CD4-positive, alpha-beta memory T cell (primary cell): Measurements from ENCODE around the gene TTC27. TPM values are rescaled to one million over a fixed set of nuclear protein-coding genes. Genes with fewer than 3 reads are reported as not detected.
A peak's percentile ranks its signal among the peaks of the same experiment; 100 is the strongest.

Experiments used
- CTCF ChIA-PET: fragments of 350-600 bp; sonication (Branson Sonifier 250); formaldehyde crosslinking; loops from one replicate; lab custom pipeline; 2021; ENCODE audit warnings: inconsistent platforms; ENCODE audit not compliant: partially characterized antibody; lab: Charles Lee
- POLR2A ChIA-PET: fragments of 350-600 bp; sonication (Branson Sonifier 250); formaldehyde crosslinking; loops from one replicate; lab custom pipeline; 2021; ENCODE audit not compliant: partially characterized antibody; lab: Charles Lee
- DNase-seq, 5 donors: peaks; one replicate each; pipeline versions ENCODE4 v3.0.0 to v3.0.0-alpha.2; 2020 to 2022; ENCODE audit warnings: mixed read lengths in 1 of 5
- H3K27ac ChIP-seq: one replicate; pipeline ENCODE4 v1.7.0; 2013; ENCODE audit warnings: low read depth, low read length
- H3K27me3 ChIP-seq: 2 replicates; pipeline ENCODE4 v1.7.0; 2013; ENCODE audit warnings: mild to moderate bottlenecking, low read length, moderate library complexity; ENCODE audit not compliant: insufficient read depth
- H3K36me3 ChIP-seq: 2 replicates; pipeline ENCODE4 v1.7.0; 2013; ENCODE audit warnings: mild to moderate bottlenecking, low read length, moderate library complexity; ENCODE audit not compliant: insufficient read depth
- H3K4me1 ChIP-seq: 2 replicates; pipeline ENCODE4 v1.7.0; 2013; ENCODE audit warnings: mild to moderate bottlenecking, low read length, moderate library complexity; ENCODE audit not compliant: insufficient read depth
- H3K4me3 ChIP-seq, 2 donors: one replicate each; pipeline ENCODE4 v1.7.0; 2013; ENCODE audit warnings: low read length in 2 of 2, mild to moderate bottlenecking in 1 of 2
- H3K9me3 ChIP-seq, 2 donors: one replicate each; pipeline ENCODE4 v1.7.0; 2013; ENCODE audit warnings: low read length in 2 of 2, control low read depth in 1 of 2; ENCODE audit not compliant: control insufficient read depth in 1 of 2
- H3K27ac Mint-ChIP-seq, 7 donors: one replicate each; pipeline ENCODE4 v1.8.0; 2020 to 2021; ENCODE audit warnings: mixed read lengths in 7 of 7, mild to moderate bottlenecking in 6 of 7, inconsistent platforms in 3 of 7, moderate library complexity in 3 of 7
- H3K27me3 Mint-ChIP-seq, 2 donors: one replicate each; pipeline ENCODE4 v1.8.0; 2020 to 2021; ENCODE audit warnings: mixed read lengths in 2 of 2
- H3K36me3 Mint-ChIP-seq, 2 donors: one replicate each; pipeline ENCODE4 v1.8.0; 2020 to 2021; ENCODE audit warnings: mixed read lengths in 2 of 2, inconsistent platforms in 1 of 2, mild to moderate bottlenecking in 1 of 2
- H3K4me1 Mint-ChIP-seq, 4 donors: one replicate each; pipeline ENCODE4 v1.8.0; 2020 to 2021; ENCODE audit warnings: mixed read lengths in 4 of 4, mild to moderate bottlenecking in 1 of 4
- H3K4me3 Mint-ChIP-seq, 8 donors: one replicate each; pipeline ENCODE4 v1.8.0; 2020 to 2021; ENCODE audit warnings: mixed read lengths in 8 of 8, mild to moderate bottlenecking in 7 of 8, moderate library complexity in 6 of 8, inconsistent platforms in 3 of 8
- H3K9me3 Mint-ChIP-seq, 8 donors: one replicate each; pipeline ENCODE4 v1.8.0; 2020 to 2021; ENCODE audit warnings: mixed read lengths in 8 of 8, mild to moderate bottlenecking in 5 of 8, inconsistent platforms in 3 of 8, moderate library complexity in 1 of 8
- intact Hi-C: fragments of 100-400 bp; cut with micrococcal nuclease; formaldehyde crosslinking; loops from one replicate; pipeline ENCODE4 v1.15.1; 2023
- polyA plus RNA-seq, 2 donors: library from polyadenylated mRNA; unstranded; fragments of 300-500 nt; fragmentation: Illumina TruSeq; gene quantifications; one replicate each; pipeline ENCODE4 v1.2.3, GENCODE V29; 2021
- total RNA-seq, 2 experiments: library from RNA; stranded (reverse); gene quantifications; one replicate each; pipeline ENCODE4 v1.2.3, GENCODE V29; 2021

TTC27 gene
- total and polyA plus RNA-seq, 4 experiments from 2014 or later: 20.9 to 27.5 (median 25.3) TPM

DNA sequence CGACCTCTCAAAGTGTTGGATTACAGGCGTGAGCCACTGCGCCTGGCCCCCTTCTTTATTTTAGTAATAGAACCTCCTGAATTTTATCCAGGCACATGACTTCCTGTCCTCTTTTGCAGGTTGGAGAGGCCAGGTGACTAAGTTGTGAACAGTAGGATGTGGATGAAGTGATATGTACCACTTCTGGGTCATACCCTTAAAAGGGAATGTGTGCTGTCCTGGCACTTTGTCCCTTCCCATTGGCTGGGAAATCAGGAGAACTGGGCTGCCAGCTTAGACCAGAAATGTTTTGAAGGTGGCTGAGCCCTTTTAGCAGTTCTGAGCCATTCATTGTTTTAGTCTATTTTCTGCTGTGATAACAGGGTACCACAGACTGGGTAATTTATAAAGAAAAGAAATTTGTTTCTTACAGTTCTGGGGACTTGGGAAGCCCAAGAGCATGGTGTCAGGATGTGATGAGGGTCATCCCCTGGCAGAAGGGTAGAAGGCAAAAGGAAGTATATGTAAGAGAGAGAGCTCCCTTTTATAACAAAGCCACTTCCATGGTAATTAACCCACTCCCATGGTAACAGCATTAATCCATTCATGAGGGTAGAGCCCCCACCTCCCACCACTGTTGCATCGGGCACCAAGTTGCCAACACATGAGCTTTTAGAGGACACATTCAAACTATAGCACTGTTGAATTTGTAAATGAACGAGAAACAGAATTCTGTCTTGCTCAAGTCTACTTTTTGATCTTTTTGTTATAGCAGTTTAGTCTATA lies 79.1 kb downstream of the TTC27 start:
- H3K4me1 Mint-ChIP-seq: peaks cover 0 to 8% (median 2%) of the 10 kb centered on the region in 4 donors
- no peaks in the 10 kb centered on the region for H3K36me3 ChIP-seq
- H3K9me3 Mint-ChIP-seq: no peaks in the 10 kb centered on the region
- H3K4me3 Mint-ChIP-seq: no peak overlapping the region
- no peaks in the 10 kb centered on the region for H3K27me3 Mint-ChIP-seq
- H3K27ac ChIP-seq: no peak overlapping the region
- H3K9me3 ChIP-seq: no peaks in the 10 kb centered on the region
- CTCF ChIA-PET: no interaction called here
- no peak overlapping the region for H3K4me3 ChIP-seq
- DNase-seq: no peak
- no peak overlapping the region for H3K27ac Mint-ChIP-seq
- peaks cover 42% of the 10 kb centered on the region in 2 donors for H3K36me3 Mint-ChIP-seq
- no peaks in the 10 kb centered on the region for H3K4me1 ChIP-seq
- intact Hi-C loops: no loop called here
- POLR2A ChIA-PET: no interaction called here
- H3K27me3 ChIP-seq: no peaks in the 10 kb centered on the region

DNA sequence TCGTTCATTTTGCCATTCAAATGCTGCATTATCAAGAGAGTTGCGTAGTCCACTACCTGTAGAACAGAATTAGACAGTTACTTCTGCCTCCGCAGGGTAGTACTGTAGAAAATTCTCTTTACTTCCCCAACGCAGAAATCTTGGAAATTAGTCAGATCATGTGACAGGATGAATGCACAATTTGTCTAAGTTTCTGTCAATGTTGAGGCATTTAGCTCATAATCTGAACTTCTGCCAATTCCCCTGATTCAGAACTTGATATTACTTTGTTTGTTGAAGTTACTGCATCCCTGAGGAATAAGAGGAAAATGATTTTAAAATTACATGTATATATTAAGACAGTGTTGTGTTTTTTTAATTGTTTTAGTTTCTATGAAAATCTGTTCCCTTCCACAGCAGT lies 83.4 kb downstream of the TTC27 start:
- Histone ChIP-seq H3K27ac (no peak overlapping the region), H3K9me3 (no peaks in the 10 kb centered on the region), H3K36me3 (no peaks in the 10 kb centered on the region), H3K4me3 (no peak overlapping the region), H3K4me1 (no peaks in the 10 kb centered on the region), H3K27me3 (no peaks in the 10 kb centered on the region)
- CTCF ChIA-PET: interaction anchor here (0.6 kb wide), 1 partner anchor 323 kb away, joined by 3 read pairs; no protein-coding TSS in a partner anchor
- H3K4me1 Mint-ChIP-seq: peaks cover 9 to 11% (median 10%) of the 10 kb centered on the region in 4 donors
- POLR2A ChIA-PET: no interaction called here
- H3K36me3 Mint-ChIP-seq: peaks cover 46% of the 10 kb centered on the region in 2 donors
- no peak overlapping the region for H3K4me3 Mint-ChIP-seq
- no peak for DNase-seq
- H3K9me3 Mint-ChIP-seq: peaks cover 0 to 4% (median under 1%) of the 10 kb centered on the region in 8 donors
- H3K27ac Mint-ChIP-seq: no peak overlapping the region
- H3K27me3 Mint-ChIP-seq: no peaks in the 10 kb centered on the region
- intact Hi-C loops: no loop called here

DNA sequence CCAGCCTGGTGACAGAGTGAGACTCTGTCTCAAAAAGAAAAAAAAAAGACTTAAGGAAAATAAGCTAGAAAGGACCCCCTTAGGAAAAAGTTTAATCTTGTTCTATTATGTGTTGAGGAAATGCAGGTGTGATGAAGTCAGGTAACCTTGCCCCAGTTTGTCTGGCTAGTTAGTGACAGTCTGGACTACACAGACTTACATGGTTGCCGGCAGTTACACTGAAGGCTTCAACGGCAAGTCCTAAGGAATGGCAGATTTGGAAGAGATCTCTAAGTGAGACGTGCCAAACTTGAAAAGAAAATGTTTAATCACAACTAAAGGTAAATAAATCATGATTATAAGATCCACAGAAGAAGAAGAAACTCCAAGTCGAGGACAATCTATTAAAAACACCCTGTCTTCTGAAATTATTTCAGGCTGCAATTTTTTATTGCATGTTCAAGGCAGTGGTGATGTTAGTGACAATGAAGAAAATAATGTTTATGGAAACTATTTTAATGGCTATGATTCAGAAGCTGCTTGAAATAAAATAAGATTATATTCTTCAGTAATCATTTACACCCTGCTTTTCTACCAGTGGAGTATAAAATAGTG lies 84.2 kb downstream of the TTC27 start:
- no peaks in the 10 kb centered on the region for H3K4me1 ChIP-seq
- no peaks in the 10 kb centered on the region for H3K36me3 ChIP-seq
- no peaks in the 10 kb centered on the region for H3K27me3 Mint-ChIP-seq
- no peaks in the 10 kb centered on the region for H3K9me3 ChIP-seq
- no peak overlapping the region for H3K27ac ChIP-seq
- peaks cover 9 to 11% (median 10%) of the 10 kb centered on the region in 4 donors for H3K4me1 Mint-ChIP-seq
- intact Hi-C loops: no loop called here
- CTCF ChIA-PET: interaction anchor here (0.6 kb wide), 1 partner anchor 322 kb away, joined by 3 read pairs; no protein-coding TSS in a partner anchor
- H3K9me3 Mint-ChIP-seq: peaks cover 0 to 4% (median under 1%) of the 10 kb centered on the region in 8 donors
- POLR2A ChIA-PET: no interaction called here
- H3K4me3 Mint-ChIP-seq: no peak overlapping the region
- H3K27me3 ChIP-seq: no peaks in the 10 kb centered on the region
- H3K27ac Mint-ChIP-seq: peak overlapping the region in 1 of 7 donors; percentile 19
- no peak overlapping the region for H3K4me3 ChIP-seq
- peaks cover 47 to 50% of the 10 kb centered on the region in 2 donors for H3K36me3 Mint-ChIP-seq
- DNase-seq: no peak

- no peak overlapping the region for H3K27ac ChIP-seq
- H3K9me3 Mint-ChIP-seq: peaks cover 0 to 4% (median under 1%) of the 10 kb centered on the region in 8 donors
- no peaks in the 10 kb centered on the region for H3K9me3 ChIP-seq
- DNase-seq: no peak
- H3K4me1 ChIP-seq: no peaks in the 10 kb centered on the region
- H3K36me3 ChIP-seq: no peaks in the 10 kb centered on the region
- no peak overlapping the region for H3K4me3 ChIP-seq
- ChIA-PET POLR2A (no interaction called here), CTCF (no interaction called here)
- H3K4me1 Mint-ChIP-seq: peaks cover 9 to 11% (median 10%) of the 10 kb centered on the region in 4 donors
- no peaks in the 10 kb centered on the region for H3K27me3 Mint-ChIP-seq
- intact Hi-C loops: no loop called here
- H3K27ac Mint-ChIP-seq: peak overlapping the region in 3 of 7 donors; percentile 30 to 74 (median 62)
- no peak overlapping the region for H3K4me3 Mint-ChIP-seq
- peaks cover 46 to 49% of the 10 kb centered on the region in 2 donors for H3K36me3 Mint-ChIP-seq
- H3K27me3 ChIP-seq: no peaks in the 10 kb centered on the region
These were observed 85.0 kb downstream of the TTC27 start for GRCh38 chr2:32712870-32713269.

GRCh38 chr2:32714521-32714920 lies 86.7 kb downstream of the TTC27 start:
- intact Hi-C loops: no loop called here
- DNase-seq: no peak
- no peaks in the 10 kb centered on the region for H3K36me3 ChIP-seq
- CTCF ChIA-PET: no interaction called here
- H3K27ac ChIP-seq: no peak overlapping the region
- no peaks in the 10 kb centered on the region for H3K4me1 ChIP-seq
- Mint-ChIP-seq H3K27me3 (no peaks in the 10 kb centered on the region), H3K4me3 (no peak overlapping the region), H3K36me3 (peaks cover 47 to 51% of the 10 kb centered on the region in 2 donors), H3K9me3 (peaks cover 0 to 4% (median under 1%) of the 10 kb centered on the region in 8 donors), H3K27ac (no peak overlapping the region), H3K4me1 (peaks cover 9 to 11% (median 9%) of the 10 kb centered on the region in 4 donors)
- no peaks in the 10 kb centered on the region for H3K27me3 ChIP-seq
- POLR2A ChIA-PET: no interaction called here
- no peak overlapping the region for H3K4me3 ChIP-seq
- H3K9me3 ChIP-seq: no peaks in the 10 kb centered on the region

GRCh38 chr2:32715391-32715841 lies 87.6 kb downstream of the TTC27 start:
- Histone ChIP-seq H3K27ac (no peak overlapping the region), H3K9me3 (no peaks in the 10 kb centered on the region), H3K27me3 (no peaks in the 10 kb centered on the region), H3K4me1 (no peaks in the 10 kb centered on the region), H3K4me3 (no peak overlapping the region), H3K36me3 (no peaks in the 10 kb centered on the region)
- Mint-ChIP-seq H3K36me3 (peaks cover 46 to 49% of the 10 kb centered on the region in 2 donors), H3K4me1 (peaks cover 9 to 11% (median 9%) of the 10 kb centered on the region in 4 donors), H3K27me3 (no peaks in the 10 kb centered on the region), H3K27ac (peak overlapping the region in 1 of 7 donors; percentile 5), H3K9me3 (peaks cover 0 to 4% (median under 1%) of the 10 kb centered on the region in 8 donors), H3K4me3 (peak overlapping the region in 1 of 8 donors; percentile 64)
- no peak for DNase-seq
- CTCF ChIA-PET: no interaction called here
- intact Hi-C loops: no loop called here
- POLR2A ChIA-PET: no interaction called here

- Mint-ChIP-seq H3K27ac (no peak overlapping the region), H3K4me3 (no peak overlapping the region), H3K4me1 (peaks cover 9 to 11% (median 9%) of the 10 kb centered on the region in 4 donors), H3K36me3 (peaks cover 47 to 54% of the 10 kb centered on the region in 2 donors), H3K27me3 (no peaks in the 10 kb centered on the region), H3K9me3 (peaks cover 0 to 4% (median under 1%) of the 10 kb centered on the region in 8 donors)
- no peak overlapping the region for H3K27ac ChIP-seq
- ChIA-PET CTCF (no interaction called here), POLR2A (no interaction called here)
- intact Hi-C loops: no loop called here
- no peak overlapping the region for H3K4me3 ChIP-seq
- no peaks in the 10 kb centered on the region for H3K36me3 ChIP-seq
- H3K27me3 ChIP-seq: no peaks in the 10 kb centered on the region
- H3K4me1 ChIP-seq: no peaks in the 10 kb centered on the region
- no peaks in the 10 kb centered on the region for H3K9me3 ChIP-seq
- no peak for DNase-seq
These were observed 88.1 kb downstream of the TTC27 start for GRCh38 chr2:32715981-32716380.
